22Rv1 (cell line): ENCODE data around the gene ALDH9A1.

Experiments used
- CTCF ChIP-seq: fragments of 450-650 bp; IDR thresholded peaks from 2 replicates; pipeline ENCODE4 v1.5.1; 2017; ENCODE audit warnings: mild to moderate bottlenecking
- ZFX ChIP-seq: fragments of 450-650 bp; IDR thresholded peaks from 2 replicates; pipeline ENCODE4 v1.6.1; 2017; ENCODE audit warnings: antibody characterized with exemption, borderline replicate concordance

- TF ChIP-seq CTCF (no peak), ZFX (no peak)
Measured at GRCh38 chr1:165674599-165674998, 23.8 kb downstream of the ALDH9A1 start.
